ENCODE measurements around the gene SKIDA1. TPM values are rescaled to one million over a fixed set of nuclear protein-coding genes. Genes with fewer than 3 reads are reported as not detected.
"Not testable (repeated sequence)": the region's sequence is repeated elsewhere in the genome, so short reads cannot be mapped to it uniquely, and the experiment has no call there.

Gene SKIDA1
- total RNA-seq, 1 donor from 2014 or later, result 7.8 TPM

GRCh38 chr10:21536874-21537273 lies 11.4 kb upstream of the SKIDA1 start:
- Histone ChIP-seq H3K79me2 (ENCODE audit: insufficient read depth, low read length) (peaks cover 56% of the 10 kb centered on the region), H3K36me3 (ENCODE audit: insufficient read depth, low read length) (peaks cover 23% of the 10 kb centered on the region)
- peaks cover 5% of the 10 kb centered on the region for H3K36me3 Mint-ChIP-seq (ENCODE audit: low read depth, unreplicated experiment)

GRCh38 chr10:21535976-21536375 lies 10.5 kb upstream of the SKIDA1 start:
- DNase-seq (ENCODE audit: low read depth); H3K9me3 Mint-ChIP-seq (ENCODE audit: unreplicated experiment); H2AFZ ChIP-seq (ENCODE audit: low read depth, low read length); H3K27ac ChIP-seq (ENCODE audit: low read depth, low read length); FAIRE-seq; H3K36me3 Mint-ChIP-seq (ENCODE audit: low read depth, unreplicated experiment); H3K9me3 ChIP-seq (ENCODE audit: insufficient read depth, low read depth, low read length); H3K27me3 Mint-ChIP-seq (ENCODE audit: low read depth, unreplicated experiment); H3K27me3 ChIP-seq (ENCODE audit: insufficient read depth, low read length); H3K27ac Mint-ChIP-seq (ENCODE audit: unreplicated experiment); H3K9ac ChIP-seq (ENCODE audit: low read length): not testable (repeated sequence)
- Mint-ChIP-seq H3K4me3 (ENCODE audit: unreplicated experiment) (peak overlapping the region; percentile 89), H3K4me1 (ENCODE audit: low read depth, unreplicated experiment) (peaks cover 16% of the 10 kb centered on the region)
- Histone ChIP-seq H3K79me2 (ENCODE audit: insufficient read depth, low read length) (peaks cover 52% of the 10 kb centered on the region), H3K36me3 (ENCODE audit: insufficient read depth, low read length) (peaks cover 16% of the 10 kb centered on the region), H4K20me1 (ENCODE audit: insufficient read depth, low read length) (peaks cover 28% of the 10 kb centered on the region), H3K4me1 (ENCODE audit: insufficient read depth, low read length) (peaks cover 16% of the 10 kb centered on the region), H3K4me3 (ENCODE audit: insufficient read depth, low read depth, low read length) (peak overlapping the region; percentile 69), H3K4me2 (ENCODE audit: low read length) (peak overlapping the region; percentile 93)

More at GRCh38 chr10:21536874-21537273, 11.4 kb upstream of the SKIDA1 start:
- Mint-ChIP-seq H3K27me3 (ENCODE audit: low read depth, unreplicated experiment) (no peaks in the 10 kb centered on the region), H3K27ac (ENCODE audit: unreplicated experiment) (no peak overlapping the region), H3K4me1 (ENCODE audit: low read depth, unreplicated experiment) (peaks cover 16% of the 10 kb centered on the region), H3K9me3 (ENCODE audit: unreplicated experiment) (no peaks in the 10 kb centered on the region), H3K4me3 (ENCODE audit: unreplicated experiment) (no peak overlapping the region)
- Histone ChIP-seq H3K4me1 (ENCODE audit: insufficient read depth, low read length) (peaks cover 16% of the 10 kb centered on the region), H3K9me3 (ENCODE audit: insufficient read depth, low read depth, low read length) (no peaks in the 10 kb centered on the region), H3K9ac (ENCODE audit: low read length) (no peak overlapping the region), H2AFZ (ENCODE audit: low read depth, low read length) (no peak overlapping the region), H3K4me3 (ENCODE audit: insufficient read depth, low read depth, low read length) (no peak overlapping the region), H3K27me3 (ENCODE audit: insufficient read depth, low read length) (no peaks in the 10 kb centered on the region), H3K4me2 (ENCODE audit: low read length) (no peak overlapping the region), H4K20me1 (ENCODE audit: insufficient read depth, low read length) (peaks cover 28% of the 10 kb centered on the region), H3K27ac (ENCODE audit: low read depth, low read length) (no peak overlapping the region)
- DNase-seq (ENCODE audit: low read depth), result no peak
- FAIRE-seq, result no peak
- TF ChIP-seq EZH2 (IDR thresholded peaks at IDR 0.05; ENCODE audit: insufficient read depth, low read length), result no peak
- TF ChIP-seq, protein P1, sequence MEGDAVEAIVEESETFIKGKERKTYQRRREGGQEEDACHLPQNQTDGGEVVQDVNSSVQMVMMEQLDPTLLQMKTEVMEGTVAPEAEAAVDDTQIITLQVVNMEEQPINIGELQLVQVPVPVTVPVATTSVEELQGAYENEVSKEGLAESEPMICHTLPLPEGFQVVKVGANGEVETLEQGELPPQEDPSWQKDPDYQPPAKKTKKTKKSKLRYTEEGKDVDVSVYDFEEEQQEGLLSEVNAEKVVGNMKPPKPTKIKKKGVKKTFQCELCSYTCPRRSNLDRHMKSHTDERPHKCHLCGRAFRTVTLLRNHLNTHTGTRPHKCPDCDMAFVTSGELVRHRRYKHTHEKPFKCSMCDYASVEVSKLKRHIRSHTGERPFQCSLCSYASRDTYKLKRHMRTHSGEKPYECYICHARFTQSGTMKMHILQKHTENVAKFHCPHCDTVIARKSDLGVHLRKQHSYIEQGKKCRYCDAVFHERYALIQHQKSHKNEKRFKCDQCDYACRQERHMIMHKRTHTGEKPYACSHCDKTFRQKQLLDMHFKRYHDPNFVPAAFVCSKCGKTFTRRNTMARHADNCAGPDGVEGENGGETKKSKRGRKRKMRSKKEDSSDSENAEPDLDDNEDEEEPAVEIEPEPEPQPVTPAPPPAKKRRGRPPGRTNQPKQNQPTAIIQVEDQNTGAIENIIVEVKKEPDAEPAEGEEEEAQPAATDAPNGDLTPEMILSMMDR (IDR thresholded peaks at IDR 0.05; ENCODE audit: insufficient read depth, low read depth, low read length), result no peak

DNA sequence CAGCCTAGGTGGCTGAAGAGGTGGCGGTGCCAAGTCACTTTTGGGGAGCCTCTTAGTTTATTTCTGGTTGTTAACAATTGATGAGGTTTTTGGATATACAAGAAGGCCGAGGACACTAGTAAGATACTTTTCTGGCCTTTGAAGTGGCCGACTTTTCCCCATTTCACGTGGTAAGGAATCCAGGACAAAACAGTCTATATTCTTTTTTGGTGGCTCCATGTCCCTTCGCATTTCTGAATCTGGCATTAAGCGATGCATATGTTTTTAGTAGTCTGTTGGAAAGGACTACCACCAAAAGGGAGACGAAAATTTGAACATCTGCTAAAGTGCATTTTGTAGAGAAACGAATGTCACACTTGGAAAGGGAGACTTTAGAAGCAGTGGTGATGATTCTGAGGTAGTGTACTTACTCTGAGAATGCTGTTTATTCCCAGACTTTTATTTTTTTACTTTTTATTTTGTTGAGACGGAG lies 10.0 kb upstream of the SKIDA1 start:
- peaks cover 16% of the 10 kb centered on the region for H3K4me1 ChIP-seq (ENCODE audit: insufficient read depth, low read length)
- peaks cover 28% of the 10 kb centered on the region for H4K20me1 ChIP-seq (ENCODE audit: insufficient read depth, low read length)
- peak overlapping the region; percentile 69 for H3K4me3 ChIP-seq (ENCODE audit: insufficient read depth, low read depth, low read length)
- H3K79me2 ChIP-seq (ENCODE audit: insufficient read depth, low read length), result peaks cover 48% of the 10 kb centered on the region
- Mint-ChIP-seq H3K27ac (ENCODE audit: unreplicated experiment) (no peak overlapping the region), H3K4me1 (ENCODE audit: low read depth, unreplicated experiment) (peaks cover 18% of the 10 kb centered on the region), H3K4me3 (ENCODE audit: unreplicated experiment) (peak overlapping the region; percentile 89), H3K27me3 (ENCODE audit: low read depth, unreplicated experiment) (no peaks in the 10 kb centered on the region), H3K36me3 (ENCODE audit: low read depth, unreplicated experiment) (no peaks in the 10 kb centered on the region), H3K9me3 (ENCODE audit: unreplicated experiment) (no peaks in the 10 kb centered on the region)
- H3K36me3 ChIP-seq (ENCODE audit: insufficient read depth, low read length), result peaks cover 15% of the 10 kb centered on the region
- no peak for TF ChIP-seq EZH2 (IDR thresholded peaks at IDR 0.05; ENCODE audit: insufficient read depth, low read length)
- TF ChIP-seq, protein P1 (IDR thresholded peaks at IDR 0.05; ENCODE audit: insufficient read depth, low read depth, low read length), result no peak
- DNase-seq (ENCODE audit: low read depth) (no peak), FAIRE-seq (no peak)
- peak overlapping the region; percentile 78 for H3K9ac ChIP-seq (ENCODE audit: low read length)
- peak overlapping the region; percentile 16 for H2AFZ ChIP-seq (ENCODE audit: low read depth, low read length)
- H3K9me3 ChIP-seq (ENCODE audit: insufficient read depth, low read depth, low read length), result no peaks in the 10 kb centered on the region
- H3K27me3 ChIP-seq (ENCODE audit: insufficient read depth, low read length), result no peaks in the 10 kb centered on the region
- H3K27ac ChIP-seq (ENCODE audit: low read depth, low read length), result peak overlapping the region; percentile 44
- peak overlapping the region; percentile 93 for H3K4me2 ChIP-seq (ENCODE audit: low read length)

Data from astrocyte (in vitro differentiated cells and primary cell).